ENCODE results near the gene OR51I2. TPM values are rescaled to one million over a fixed set of nuclear protein-coding genes. Genes with fewer than 3 reads are reported as not detected.

OR51I2 gene
- total RNA-seq, 1 experiment from 2014 or later = not detected

GRCh38 chr11:5420993-5421392 is 28.1 kb upstream of the OR51I2 start:
- H3K9me3 ChIP-seq (ENCODE audit: control insufficient read depth, low read depth, low read length) = no peaks in the 10 kb centered on the region
- H2BK120ac ChIP-seq (ENCODE audit: low read depth, low read length, poor library complexity, severe bottlenecking) = no peak overlapping the region
- no peaks in the 10 kb centered on the region for H3K79me2 ChIP-seq (ENCODE audit: insufficient read depth, low read length)
- no peak overlapping the region for H4K8ac ChIP-seq (replicated peaks; ENCODE audit: insufficient read length, low read depth, low read length)
- H3K18ac ChIP-seq (ENCODE audit: insufficient read length, low read depth, low read length) = no peak overlapping the region
- no peaks in the 10 kb centered on the region for H3K23me2 ChIP-seq (ENCODE audit: insufficient read length, low read depth, low read length, poor library complexity, severe bottlenecking)
- H3K36me3 Mint-ChIP-seq (ENCODE audit: insufficient read depth in 1 of 3, low read depth in 3 of 3) = peaks cover 0 to 4% (median 0%) of the 10 kb centered on the region in 3 experiments; a peak in 2 of 7 replicates
- no peaks in the 10 kb centered on the region; a peak in 1 of 5 replicates for H3K9me3 Mint-ChIP-seq
- no peaks in the 10 kb centered on the region for H3K4me1 ChIP-seq (ENCODE audit: insufficient read depth, low read length)
- H2BK5ac ChIP-seq (ENCODE audit: insufficient read length, low read length) = no peak overlapping the region
- no peak overlapping the region for H3K56ac ChIP-seq (ENCODE audit: insufficient read length, low read depth, low read length)
- no peak overlapping the region for H3K27ac Mint-ChIP-seq
- no peak overlapping the region for H2AK5ac ChIP-seq (ENCODE audit: insufficient read length, low read length)
- TF ChIP-seq, protein P1, sequence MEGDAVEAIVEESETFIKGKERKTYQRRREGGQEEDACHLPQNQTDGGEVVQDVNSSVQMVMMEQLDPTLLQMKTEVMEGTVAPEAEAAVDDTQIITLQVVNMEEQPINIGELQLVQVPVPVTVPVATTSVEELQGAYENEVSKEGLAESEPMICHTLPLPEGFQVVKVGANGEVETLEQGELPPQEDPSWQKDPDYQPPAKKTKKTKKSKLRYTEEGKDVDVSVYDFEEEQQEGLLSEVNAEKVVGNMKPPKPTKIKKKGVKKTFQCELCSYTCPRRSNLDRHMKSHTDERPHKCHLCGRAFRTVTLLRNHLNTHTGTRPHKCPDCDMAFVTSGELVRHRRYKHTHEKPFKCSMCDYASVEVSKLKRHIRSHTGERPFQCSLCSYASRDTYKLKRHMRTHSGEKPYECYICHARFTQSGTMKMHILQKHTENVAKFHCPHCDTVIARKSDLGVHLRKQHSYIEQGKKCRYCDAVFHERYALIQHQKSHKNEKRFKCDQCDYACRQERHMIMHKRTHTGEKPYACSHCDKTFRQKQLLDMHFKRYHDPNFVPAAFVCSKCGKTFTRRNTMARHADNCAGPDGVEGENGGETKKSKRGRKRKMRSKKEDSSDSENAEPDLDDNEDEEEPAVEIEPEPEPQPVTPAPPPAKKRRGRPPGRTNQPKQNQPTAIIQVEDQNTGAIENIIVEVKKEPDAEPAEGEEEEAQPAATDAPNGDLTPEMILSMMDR (conservative IDR thresholded peaks at IDR 0.05) = peak; percentile 43; the same call in 2 of the 3 replicates
- no peaks in the 10 kb centered on the region for H3K27me3 ChIP-seq (ENCODE audit: insufficient read depth, low read length)
- H3K27ac ChIP-seq (ENCODE audit: insufficient read length, low read depth, low read length) = no peak overlapping the region
- H3K9ac ChIP-seq (ENCODE audit: extremely low read depth, insufficient read length, low read length) = no peak overlapping the region
- H3K14ac ChIP-seq (ENCODE audit: insufficient read depth, low read length) = no peak overlapping the region
- H3K23ac ChIP-seq (ENCODE audit: insufficient read length, low read depth, low read length) = no peak overlapping the region
- no peak overlapping the region for H4K91ac ChIP-seq (ENCODE audit: insufficient read length, low read depth, low read length)
- WGBS (ENCODE audit: extremely low coverage, insufficient read length, low lambda C conversion rate) = no CpG with 5 or more reads among the region's 5 CpGs
- peak; percentile 39 for DNase-seq
- no peaks in the 10 kb centered on the region for H4K20me1 ChIP-seq (ENCODE audit: control insufficient read depth, insufficient read depth, insufficient read length)
- H3K4ac ChIP-seq (ENCODE audit: low read depth, low read length) = no peak overlapping the region
- no peak overlapping the region for H2BK20ac ChIP-seq (ENCODE audit: low read depth, low read length, poor library complexity, severe bottlenecking)
- no peak overlapping the region for H3K4me2 ChIP-seq (ENCODE audit: insufficient read depth, insufficient read length, low read length)
- H2BK12ac ChIP-seq (ENCODE audit: insufficient read length, low read depth, low read length) = no peak overlapping the region
- no peaks in the 10 kb centered on the region for H3K79me1 ChIP-seq (ENCODE audit: insufficient read depth, low read depth, low read length, poor library complexity, severe bottlenecking)
- no peak overlapping the region for H2BK15ac ChIP-seq (ENCODE audit: low read depth, low read length)
- no peak overlapping the region for H3T11ph ChIP-seq (ENCODE audit: low read length)
- no peak overlapping the region for H2AFZ ChIP-seq (ENCODE audit: low read length)
- no peak overlapping the region for H4K5ac ChIP-seq (ENCODE audit: insufficient read length, low read depth, low read length)
- H3K27me3 Mint-ChIP-seq (ENCODE audit: low read depth) = no peaks in the 10 kb centered on the region; the same call in 1 of the 2 replicates
- H3K4me1 Mint-ChIP-seq = no peaks in the 10 kb centered on the region
- no peak overlapping the region for H3K4me3 Mint-ChIP-seq
